B cell (primary cell): ENCODE data around the gene PRDM15. TPM values are rescaled to one million over a fixed set of nuclear protein-coding genes. Genes with fewer than 3 reads are reported as not detected.

Experiments
- ATAC-seq: fragments of 200-7000 bp; cut with Tn5 transposase; one replicate; pipeline ENCODE4 v1.10.0; 2021; ENCODE audit warnings: low read depth, mild to moderate bottlenecking, moderate number of reproducible peaks, moderate library complexity
- CTCF ChIA-PET: fragments of 350-600 bp; sonication (Branson Sonifier 250); formaldehyde crosslinking; loops from one replicate; lab custom pipeline; 2021; ENCODE audit warnings: antibody characterized with exemption, inconsistent platforms; lab: Charles Lee
- POLR2A ChIA-PET: fragments of 350-600 bp; sonication (Branson Sonifier 250); formaldehyde crosslinking; loops from one replicate; lab custom pipeline; 2021; ENCODE audit warnings: antibody characterized with exemption; lab: Charles Lee
- DNase-seq: peaks from one replicate; pipeline ENCODE4 v3.0.0; 2013
- H2AFZ ChIP-seq: 2 replicates; pipeline ENCODE4 v1.6.1; 2012; ENCODE audit warnings: mild to moderate bottlenecking, low read depth, low read length; ENCODE audit not compliant: insufficient read depth, poor library complexity, severe bottlenecking
- H3K27ac ChIP-seq, 2 donors: 1 replicate in 1 of 2; 2 replicates in 1 of 2; pipeline ENCODE4 v1.5.1; 2012 to 2013; ENCODE audit warnings: low read length in 2 of 2, mild to moderate bottlenecking in 2 of 2, moderate library complexity in 1 of 2
- H3K27me3 ChIP-seq, 4 experiments: fragments of 200-600 bp in 1 of 4; sonication (generic) in 1 of 4; replicated peaks in 1 of 4; 1 replicate in 2 of 4; 2 replicates in 2 of 4; pipeline versions ENCODE4 v1.6.1 to v1.7.0; 2013 to 2016; ENCODE audit warnings: low read length in 3 of 4, mild to moderate bottlenecking in 2 of 4, mixed read lengths in 1 of 4, moderate library complexity in 1 of 4; ENCODE audit not compliant: insufficient read depth in 4 of 4, control insufficient read depth in 3 of 4; ENCODE audit errors: control extremely low read depth in 1 of 4
- H3K36me3 ChIP-seq, 2 experiments: replicated peaks in 1 of 2; 1 replicate in 1 of 2; 2 replicates in 1 of 2; pipeline versions ENCODE4 v1.6.1 to v1.7.1; 2013; ENCODE audit warnings: low read length in 1 of 2; ENCODE audit not compliant: insufficient read depth in 2 of 2, control insufficient read depth in 1 of 2; ENCODE audit errors: control extremely low read depth in 1 of 2, extremely low read depth in 1 of 2
- H3K4me1 ChIP-seq, 2 donors: fragments of 200-600 bp in 1 of 2; sonication (generic) in 1 of 2; 1 replicate in 1 of 2; 2 replicates in 1 of 2; pipeline versions ENCODE4 v1.5.1 to v1.6.1; 2013 to 2017; ENCODE audit warnings: low read length in 2 of 2; ENCODE audit not compliant: control insufficient read depth in 2 of 2, insufficient read depth in 2 of 2
- H3K4me2 ChIP-seq: replicated peaks from 2 replicates; pipeline ENCODE3; 2012; ENCODE audit warnings: mild to moderate bottlenecking, low read depth, low read length; ENCODE audit not compliant: poor library complexity, severe bottlenecking
- H3K4me3 ChIP-seq, 5 experiments: fragments of 200-600 bp in 1 of 5; sonication (generic) in 1 of 5; 1 replicate in 3 of 5; 2 replicates in 2 of 5; pipeline versions ENCODE4 v1.5.1 to v1.7.0; 2011 to 2016; ENCODE audit warnings: low read length in 4 of 5, mild to moderate bottlenecking in 4 of 5, low read depth in 2 of 5, control low read depth in 1 of 5, moderate library complexity in 1 of 5; ENCODE audit not compliant: insufficient read depth in 1 of 5; ENCODE audit errors: control extremely low read depth in 1 of 5, extremely low read depth in 1 of 5
- H3K79me2 ChIP-seq: fragments of 200-600 bp; sonication (generic); one replicate; pipeline ENCODE4 v1.6.0; 2016; ENCODE audit warnings: low read length; ENCODE audit not compliant: control insufficient read depth, insufficient read depth
- H3K9ac ChIP-seq: fragments of 200-600 bp; sonication (generic); 2 replicates; pipeline ENCODE4 v1.6.1; 2017; ENCODE audit warnings: mild to moderate bottlenecking, low read length, moderate library complexity
- H3K9me3 ChIP-seq, 3 donors: one replicate each; pipeline versions ENCODE4 v1.6.1 to v1.7.1; 2013; ENCODE audit warnings: low read length in 2 of 3; ENCODE audit not compliant: control insufficient read depth in 2 of 3, insufficient read depth in 1 of 3; ENCODE audit errors: control extremely low read depth in 1 of 3
- H4K20me1 ChIP-seq: 2 replicates; pipeline ENCODE4 v1.6.0; 2012; ENCODE audit warnings: mild to moderate bottlenecking, low read length; ENCODE audit not compliant: insufficient read depth, control insufficient read depth, poor library complexity, severe bottlenecking
- H3K27ac Mint-ChIP-seq: one replicate; pipeline ENCODE4 v1.8.0; 2021; ENCODE audit warnings: mixed read lengths
- H3K27me3 Mint-ChIP-seq: one replicate; pipeline ENCODE4 v1.8.0; 2021; ENCODE audit warnings: mixed read lengths
- H3K4me1 Mint-ChIP-seq: one replicate; pipeline ENCODE4 v1.8.0; 2021; ENCODE audit warnings: mixed read lengths
- H3K4me3 Mint-ChIP-seq: one replicate; pipeline ENCODE4 v1.8.0; 2021; ENCODE audit warnings: mixed read lengths
- H3K9me3 Mint-ChIP-seq: one replicate; pipeline ENCODE4 v1.8.0; 2022; ENCODE audit warnings: mixed read lengths; ENCODE audit not compliant: insufficient read depth
- EZH2 ChIP-seq: IDR thresholded peaks from 2 replicates; pipeline ENCODE4 v1.6.1; 2012; ENCODE audit warnings: borderline replicate concordance, low read depth, mild to moderate bottlenecking, moderate library complexity, low read length; ENCODE audit not compliant: insufficient read depth, poor library complexity, severe bottlenecking
- WGBS: methylation state at CpG from one replicate; pipeline ENCODE4 v1.1.5; 2013; ENCODE audit warnings: missing lambda C conversion rate; ENCODE audit not compliant: insufficient coverage; 5-methylcytosine and 5-hydroxymethylcytosine counted together
- intact Hi-C: fragments of 100-400 bp; cut with micrococcal nuclease; formaldehyde crosslinking; loops from one replicate; pipeline ENCODE4 v1.10.0; 2022
- polyA plus RNA-seq: library from polyadenylated mRNA; depleted of rRNA; stranded (reverse); fragments of >200 nt; gene quantifications from 2 replicates; pipeline ENCODE4 v1.2.3, GENCODE V29; 2012
- total RNA-seq, 2 donors: library from RNA; stranded (reverse); fragments of 120-200 nt in 1 of 2; gene quantifications; 1 replicate in 1 of 2; 2 replicates in 1 of 2; pipeline versions ENCODE4 v1.2.3 to v1.2.4, GENCODE V29; 2013 to 2022
- TF ChIP-seq, protein P1 (sequence below): fragments of 200-600 bp; IDR thresholded peaks from one replicate; pipeline ENCODE4 v1.8.0; 2022; ENCODE audit warnings: antibody characterized with exemption, mild to moderate bottlenecking

The PRDM15 gene
- total and polyA plus RNA-seq, 2 donors (not counting 1 experiment from before 2014, with no cell fraction given): 21.3 to 29.2 TPM

DNA sequence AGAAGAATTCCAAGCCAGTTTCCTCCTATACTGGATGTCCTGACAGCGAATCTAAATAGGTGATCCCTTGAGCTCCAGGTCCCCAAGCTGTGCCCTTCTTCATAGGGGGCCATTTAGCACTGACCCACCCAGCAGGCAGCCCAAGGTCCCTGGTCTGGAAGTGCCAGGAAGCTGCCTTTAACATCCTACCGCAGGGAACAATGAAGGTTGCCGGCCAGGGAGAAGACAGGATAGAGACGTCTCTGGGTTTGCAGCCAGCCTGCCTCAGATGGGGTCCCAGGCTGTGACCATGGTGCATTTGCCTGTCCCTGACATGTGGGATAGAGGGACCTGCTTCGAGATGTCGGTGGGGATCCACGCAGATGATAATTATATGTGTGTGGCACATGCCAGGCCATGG is 109.6 kb downstream of the PRDM15 start:
- no peaks in the 10 kb centered on the region for H4K20me1 ChIP-seq
- peaks cover 0 to 21% (median 0%) of the 10 kb centered on the region in 3 donors for H3K9me3 ChIP-seq
- H3K27me3 Mint-ChIP-seq: peaks cover 82% of the 10 kb centered on the region
- H3K4me3 ChIP-seq: no peak overlapping the region
- peaks cover 28 to 33% of the 10 kb centered on the region in 2 donors for H3K4me1 ChIP-seq
- H3K9me3 Mint-ChIP-seq: no peaks in the 10 kb centered on the region
- peaks cover 24% of the 10 kb centered on the region for H3K4me1 Mint-ChIP-seq
- H3K4me2 ChIP-seq: no peak overlapping the region
- no peaks in the 10 kb centered on the region for H3K36me3 ChIP-seq
- no peak overlapping the region for H3K27ac ChIP-seq
- H3K9ac ChIP-seq: no peak overlapping the region
- ChIA-PET POLR2A (no interaction called here), CTCF (no interaction called here)
- H3K27me3 ChIP-seq: peaks cover 0 to 71% (median 33%) of the 10 kb centered on the region in 4 experiments
- peak overlapping the region; percentile 88 for H3K4me3 Mint-ChIP-seq
- intact Hi-C loops: no loop called here
- no peak for ATAC-seq
- 69% methylated on average over 7 of the region's 7 CpGs for WGBS
- H3K27ac Mint-ChIP-seq: no peak overlapping the region
- H2AFZ ChIP-seq: no peak overlapping the region
- TF ChIP-seq EZH2: no peak
- TF ChIP-seq, protein P1, sequence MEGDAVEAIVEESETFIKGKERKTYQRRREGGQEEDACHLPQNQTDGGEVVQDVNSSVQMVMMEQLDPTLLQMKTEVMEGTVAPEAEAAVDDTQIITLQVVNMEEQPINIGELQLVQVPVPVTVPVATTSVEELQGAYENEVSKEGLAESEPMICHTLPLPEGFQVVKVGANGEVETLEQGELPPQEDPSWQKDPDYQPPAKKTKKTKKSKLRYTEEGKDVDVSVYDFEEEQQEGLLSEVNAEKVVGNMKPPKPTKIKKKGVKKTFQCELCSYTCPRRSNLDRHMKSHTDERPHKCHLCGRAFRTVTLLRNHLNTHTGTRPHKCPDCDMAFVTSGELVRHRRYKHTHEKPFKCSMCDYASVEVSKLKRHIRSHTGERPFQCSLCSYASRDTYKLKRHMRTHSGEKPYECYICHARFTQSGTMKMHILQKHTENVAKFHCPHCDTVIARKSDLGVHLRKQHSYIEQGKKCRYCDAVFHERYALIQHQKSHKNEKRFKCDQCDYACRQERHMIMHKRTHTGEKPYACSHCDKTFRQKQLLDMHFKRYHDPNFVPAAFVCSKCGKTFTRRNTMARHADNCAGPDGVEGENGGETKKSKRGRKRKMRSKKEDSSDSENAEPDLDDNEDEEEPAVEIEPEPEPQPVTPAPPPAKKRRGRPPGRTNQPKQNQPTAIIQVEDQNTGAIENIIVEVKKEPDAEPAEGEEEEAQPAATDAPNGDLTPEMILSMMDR: no peak
- no peaks in the 10 kb centered on the region for H3K79me2 ChIP-seq
- DNase-seq: no peak

DNA sequence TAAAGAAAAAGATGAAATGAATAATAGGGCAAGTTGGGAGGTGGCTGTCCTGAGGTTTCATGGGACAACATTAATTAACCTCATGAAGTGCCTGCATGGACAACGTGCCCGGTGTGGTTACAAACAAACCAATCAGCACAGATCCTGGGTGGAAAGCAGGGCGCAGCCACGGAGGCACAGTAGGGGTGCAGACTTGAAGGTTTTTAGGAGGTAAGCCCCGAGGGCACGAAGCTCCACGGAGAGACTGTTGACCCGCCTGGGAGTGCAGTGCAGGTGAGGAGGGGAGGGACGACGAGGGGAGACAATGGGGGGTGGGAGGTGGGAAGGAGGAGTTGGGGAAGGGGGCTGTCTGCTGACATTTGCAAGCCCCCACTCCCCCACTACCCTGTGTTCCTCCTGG is 110.0 kb downstream of the PRDM15 start:
- Histone ChIP-seq H3K27ac (no peak overlapping the region), H3K36me3 (no peaks in the 10 kb centered on the region), H3K9me3 (peaks cover 0 to 24% (median 0%) of the 10 kb centered on the region in 3 donors), H3K27me3 (peaks cover 0 to 72% (median 37%) of the 10 kb centered on the region in 4 experiments), H3K4me1 (peaks cover 28 to 33% of the 10 kb centered on the region in 2 donors), H2AFZ (peak overlapping the region; percentile 51), H3K4me3 (peak overlapping the region in 4 of 5 experiments; percentile 8 to 61 (median 40)), H3K4me2 (peak overlapping the region; percentile 80), H4K20me1 (no peaks in the 10 kb centered on the region), H3K9ac (peak overlapping the region; percentile 58), H3K79me2 (no peaks in the 10 kb centered on the region)
- H3K4me1 Mint-ChIP-seq: peaks cover 24% of the 10 kb centered on the region
- H3K27ac Mint-ChIP-seq: no peak overlapping the region
- ChIA-PET CTCF (interaction anchor here (1.2 kb wide), 1 partner anchor 486 kb away, joined by 9 read pairs; no protein-coding TSS in a partner anchor), POLR2A (no interaction called here)
- no peaks in the 10 kb centered on the region for H3K9me3 Mint-ChIP-seq
- TF ChIP-seq, protein P1: no peak
- 8% methylated on average over 2 of the region's 10 CpGs for WGBS
- intact Hi-C loops: no loop called here
- ATAC-seq: no peak
- peaks cover 83% of the 10 kb centered on the region for H3K27me3 Mint-ChIP-seq
- DNase-seq: no peak
- peak overlapping the region; percentile 88 for H3K4me3 Mint-ChIP-seq
